Choroid plexus epithelial cell (primary cell): ENCODE data around the gene CHFR.
"Not testable (repeated sequence)": the region's sequence is repeated elsewhere in the genome, so short reads cannot be mapped to it uniquely, and the experiment has no call there.

Experiments used
- DNase-seq: peaks from one replicate; pipeline ENCODE4 v3.0.0-alpha.2; 2010; ENCODE audit warnings: low read depth
- H3K4me3 ChIP-seq: 2 replicates; pipeline ENCODE4 v1.5.1; 2011; ENCODE audit warnings: low read depth, mild to moderate bottlenecking, control low read depth, low read length, moderate library complexity
- TF ChIP-seq, protein P1 (sequence below): conservative IDR thresholded peaks from 2 replicates; pipeline ENCODE4 v1.5.1; 2011; ENCODE audit warnings: low read depth, mild to moderate bottlenecking, control low read depth, inconsistent platforms, low read length, moderate library complexity

CHFR gene

DNA sequence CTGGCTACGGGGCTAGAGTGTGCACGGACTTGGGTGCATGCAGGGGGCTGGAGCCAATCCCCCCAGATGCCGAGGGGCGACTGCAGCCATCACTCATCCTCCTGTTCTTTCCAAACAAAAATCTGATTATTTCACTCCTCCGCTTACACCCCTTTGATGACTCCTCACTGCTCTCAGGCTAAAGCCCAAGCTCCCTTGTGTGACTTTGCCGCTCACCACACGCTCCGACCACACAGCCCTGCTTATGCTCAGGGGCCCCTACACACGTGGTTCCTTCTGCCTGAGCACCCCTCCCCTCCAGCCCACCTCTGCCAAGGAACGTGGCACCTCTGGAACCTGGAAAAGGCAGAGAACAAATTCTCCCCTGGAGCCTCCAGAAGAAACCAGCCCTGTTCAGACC, 13.7 kb downstream of the CHFR start:
- no peak overlapping the region for H3K4me3 ChIP-seq
- TF ChIP-seq, protein P1, sequence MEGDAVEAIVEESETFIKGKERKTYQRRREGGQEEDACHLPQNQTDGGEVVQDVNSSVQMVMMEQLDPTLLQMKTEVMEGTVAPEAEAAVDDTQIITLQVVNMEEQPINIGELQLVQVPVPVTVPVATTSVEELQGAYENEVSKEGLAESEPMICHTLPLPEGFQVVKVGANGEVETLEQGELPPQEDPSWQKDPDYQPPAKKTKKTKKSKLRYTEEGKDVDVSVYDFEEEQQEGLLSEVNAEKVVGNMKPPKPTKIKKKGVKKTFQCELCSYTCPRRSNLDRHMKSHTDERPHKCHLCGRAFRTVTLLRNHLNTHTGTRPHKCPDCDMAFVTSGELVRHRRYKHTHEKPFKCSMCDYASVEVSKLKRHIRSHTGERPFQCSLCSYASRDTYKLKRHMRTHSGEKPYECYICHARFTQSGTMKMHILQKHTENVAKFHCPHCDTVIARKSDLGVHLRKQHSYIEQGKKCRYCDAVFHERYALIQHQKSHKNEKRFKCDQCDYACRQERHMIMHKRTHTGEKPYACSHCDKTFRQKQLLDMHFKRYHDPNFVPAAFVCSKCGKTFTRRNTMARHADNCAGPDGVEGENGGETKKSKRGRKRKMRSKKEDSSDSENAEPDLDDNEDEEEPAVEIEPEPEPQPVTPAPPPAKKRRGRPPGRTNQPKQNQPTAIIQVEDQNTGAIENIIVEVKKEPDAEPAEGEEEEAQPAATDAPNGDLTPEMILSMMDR, result no peak
- DNase-seq, result no peak

GRCh38 chr12:132872975-132873421, 14.4 kb downstream of the CHFR start:
- DNase-seq, result no peak
- no peak overlapping the region for H3K4me3 ChIP-seq
- TF ChIP-seq, protein P1, result no peak

- DNase-seq, result no peak
- TF ChIP-seq, protein P1, result no peak
- H3K4me3 ChIP-seq, result no peak overlapping the region
Observed at GRCh38 chr12:132872073-132872855, 15.1 kb downstream of the CHFR start.

DNA sequence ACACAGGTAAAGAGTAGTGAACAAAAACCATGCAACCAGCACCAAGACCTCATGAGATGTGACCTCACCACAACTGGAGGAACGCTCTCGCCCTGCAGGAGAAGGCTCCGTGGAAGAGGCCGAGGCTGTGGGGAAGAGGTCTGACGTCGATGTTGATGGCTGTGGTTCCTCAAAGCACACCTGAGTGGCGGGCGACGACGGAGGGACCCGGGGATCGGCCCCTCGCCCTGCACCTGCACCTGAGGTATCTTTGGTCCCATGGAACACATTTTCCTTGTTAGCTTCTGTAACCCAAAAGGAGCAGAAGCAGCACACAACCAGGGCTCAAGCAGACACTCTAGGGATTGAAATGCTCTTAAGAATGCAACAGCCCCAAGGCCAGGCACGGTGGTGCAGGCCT, 17.9 kb downstream of the CHFR start:
- TF ChIP-seq, protein P1, result no peak
- no peak for DNase-seq
- H3K4me3 ChIP-seq, result no peak overlapping the region

- TF ChIP-seq, protein P1, result no peak
- DNase-seq, result peak; percentile 85
- H3K4me3 ChIP-seq, result no peak overlapping the region
Observed at GRCh38 chr12:132866251-132866828, 21.1 kb downstream of the CHFR start.

DNA sequence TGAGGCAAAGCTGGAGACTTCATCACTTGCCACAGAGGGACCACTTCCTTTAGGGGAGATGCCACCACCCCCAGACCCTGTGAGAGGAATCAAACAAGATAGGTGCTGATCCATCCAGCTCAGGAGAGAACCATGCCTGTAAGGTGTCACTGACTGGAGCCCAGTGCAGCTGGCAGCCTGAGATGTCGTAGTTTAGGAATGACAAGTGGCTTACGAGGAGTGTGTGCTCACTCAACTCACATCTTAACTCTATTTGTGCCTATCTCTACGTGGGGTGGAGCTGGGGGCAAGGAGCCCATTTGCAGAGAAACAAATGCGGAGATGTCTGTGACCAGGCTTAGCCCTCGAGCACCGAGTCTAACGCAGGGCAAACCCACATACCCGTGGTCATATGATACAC, 25.8 kb downstream of the CHFR start:
- H3K4me3 ChIP-seq, result no peak overlapping the region
- TF ChIP-seq, protein P1, result no peak
- no peak for DNase-seq

DNA sequence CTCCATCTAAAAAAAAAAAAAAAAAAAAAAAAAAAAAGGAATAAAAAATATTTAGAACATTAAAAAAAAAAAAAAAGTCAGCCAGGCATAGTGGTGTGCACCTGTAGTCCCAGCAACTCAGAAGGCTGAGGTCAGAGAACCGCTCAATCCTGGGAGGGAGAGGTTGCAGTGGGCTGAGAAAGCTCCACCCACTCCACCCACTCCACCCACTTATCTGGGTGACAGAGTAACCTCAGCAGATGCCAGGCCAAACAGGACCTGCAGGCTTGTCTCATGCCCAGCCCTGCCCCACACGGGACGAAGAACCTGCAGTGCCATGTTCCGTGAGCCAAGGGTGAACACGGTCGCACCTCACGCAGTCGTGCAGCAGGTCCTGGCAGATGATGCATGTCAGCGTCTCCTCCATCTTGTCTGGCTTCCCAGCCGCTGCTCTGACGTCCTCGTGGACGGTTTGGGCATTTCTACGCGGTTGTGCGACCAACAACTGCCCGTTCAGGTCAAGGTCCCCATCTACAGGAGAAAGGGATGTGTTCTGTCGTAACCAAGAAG, 28.6 kb downstream of the CHFR start:
- no peak overlapping the region for H3K4me3 ChIP-seq
- DNase-seq, result no peak
- TF ChIP-seq, protein P1, result no peak

DNA sequence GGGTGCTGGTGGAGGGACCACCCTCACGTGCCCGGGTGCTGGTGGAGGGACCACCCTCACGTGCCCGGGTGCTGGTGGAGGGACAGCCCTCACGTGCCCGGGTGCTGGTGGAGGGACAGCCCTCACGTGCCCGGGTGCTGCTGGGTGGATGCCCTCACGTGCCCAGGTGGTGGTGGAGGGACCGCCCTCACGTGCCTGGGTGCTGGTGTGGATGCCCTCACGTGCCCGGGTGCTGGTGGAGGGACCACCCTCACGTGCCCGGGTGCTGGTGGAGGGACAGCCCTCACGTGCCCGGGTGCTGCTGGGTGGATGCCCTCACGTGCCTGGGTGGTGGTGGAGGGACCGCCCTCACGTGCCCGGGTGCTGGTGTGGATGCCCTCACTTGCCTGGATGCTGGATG, 30.4 kb downstream of the CHFR start:
- not testable (repeated sequence) for H3K4me3 ChIP-seq

More for the DNA sequence above, 30.4 kb downstream of the CHFR start:
- DNase-seq, result not testable (repeated sequence)
